ES-I3 (cell line): ENCODE measurements around the gene TRIM38.
"Not testable (repeated sequence)": the region's sequence is repeated elsewhere in the genome, so short reads cannot be mapped to it uniquely, and the experiment has no call there.

Experiments
- H3K36me3 ChIP-seq: 2 replicates; pipeline ENCODE4 v1.6.1; 2013; ENCODE audit warnings: mild to moderate bottlenecking, low read length, control low read depth, moderate library complexity; ENCODE audit not compliant: insufficient read depth
- H3K4me1 ChIP-seq: 2 replicates; pipeline ENCODE4 v1.6.1; 2013; ENCODE audit warnings: mild to moderate bottlenecking, control low read depth, low read length; ENCODE audit not compliant: insufficient read depth
- H3K9ac ChIP-seq: 2 replicates; pipeline ENCODE4 v1.6.1; 2013; ENCODE audit warnings: low read depth, mild to moderate bottlenecking, low read length, moderate library complexity
- H3K9me3 ChIP-seq: 2 replicates; pipeline ENCODE4 v1.6.1; 2013; ENCODE audit warnings: mild to moderate bottlenecking, low read length, moderate library complexity; ENCODE audit not compliant: control insufficient read depth, insufficient read depth

The TRIM38 gene

GRCh38 chr6:25930532-25931410, 31.8 kb upstream of the TRIM38 start, which contains the start of gene SLC17A2:
Gene SLC17A2 (minus strand): TSS chr6:25930691. CDS start chr6:25925796, 4,895 bp downstream.
- H3K9ac ChIP-seq: no peak within 1 kb of the TSS
- no peaks in the 10 kb centered on the region for H3K36me3 ChIP-seq
- H3K9me3 ChIP-seq: no peaks in the 10 kb centered on the region
- H3K4me1 ChIP-seq: no peaks in the 10 kb centered on the region

DNA sequence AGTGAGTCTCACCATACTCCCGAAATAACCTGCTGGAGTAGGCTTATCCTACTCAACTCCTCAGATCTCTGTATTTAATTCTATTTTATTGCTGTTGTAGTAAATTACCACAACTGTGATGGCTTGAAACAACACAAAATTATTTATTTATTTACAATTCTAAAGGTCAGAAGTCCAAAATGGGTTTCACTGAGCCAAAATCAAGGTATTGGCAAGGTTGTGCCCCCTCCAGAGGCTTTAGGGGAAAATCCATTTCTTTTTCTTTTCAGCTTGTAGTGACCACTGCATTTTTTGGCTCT, 31.2 kb upstream of the TRIM38 start:
- H3K36me3 ChIP-seq: no peaks in the 10 kb centered on the region
- no peak overlapping the region for H3K9ac ChIP-seq
- no peaks in the 10 kb centered on the region for H3K9me3 ChIP-seq
- no peaks in the 10 kb centered on the region for H3K4me1 ChIP-seq

- no peaks in the 10 kb centered on the region for H3K4me1 ChIP-seq
- H3K9ac ChIP-seq: no peak overlapping the region
- H3K9me3 ChIP-seq: no peaks in the 10 kb centered on the region
- H3K36me3 ChIP-seq: no peaks in the 10 kb centered on the region
Measured at GRCh38 chr6:25934156-25934555, 28.4 kb upstream of the TRIM38 start.

GRCh38 chr6:25934735-25935313, 27.8 kb upstream of the TRIM38 start:
- H3K4me1 ChIP-seq: no peaks in the 10 kb centered on the region
- H3K9ac ChIP-seq: no peak overlapping the region
- no peaks in the 10 kb centered on the region for H3K36me3 ChIP-seq
- no peaks in the 10 kb centered on the region for H3K9me3 ChIP-seq

- H3K9ac ChIP-seq: no peak overlapping the region
- no peaks in the 10 kb centered on the region for H3K4me1 ChIP-seq
- H3K36me3 ChIP-seq: no peaks in the 10 kb centered on the region
- no peaks in the 10 kb centered on the region for H3K9me3 ChIP-seq
Measured at GRCh38 chr6:25935953-25936352, 26.6 kb upstream of the TRIM38 start.

- Histone ChIP-seq H3K9me3 (no peaks in the 10 kb centered on the region), H3K4me1 (no peaks in the 10 kb centered on the region), H3K9ac (no peak overlapping the region), H3K36me3 (no peaks in the 10 kb centered on the region)
Measured at GRCh38 chr6:25939593-25939992, 23.0 kb upstream of the TRIM38 start.

GRCh38 chr6:25942561-25943147, 19.9 kb upstream of the TRIM38 start:
- Histone ChIP-seq H3K36me3 (no peaks in the 10 kb centered on the region), H3K9ac (no peak overlapping the region), H3K9me3 (no peaks in the 10 kb centered on the region), H3K4me1 (no peaks in the 10 kb centered on the region)

DNA sequence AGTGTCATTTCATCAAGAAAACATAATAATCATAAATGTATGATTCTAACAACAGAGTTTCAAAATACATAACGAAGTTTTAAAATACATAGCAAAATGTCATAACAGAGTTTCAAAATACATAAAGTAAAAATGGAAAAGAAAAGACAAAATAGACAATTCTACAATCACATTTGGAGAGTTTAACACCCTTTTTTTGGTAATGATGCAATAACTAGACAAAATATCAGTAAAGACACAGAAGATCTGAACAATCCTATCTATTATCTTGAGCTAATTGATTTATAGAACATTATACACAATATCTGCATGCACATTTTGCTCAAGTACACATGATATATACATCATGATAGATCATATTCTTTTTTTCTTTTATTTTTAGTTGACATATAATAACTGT, 18.7 kb upstream of the TRIM38 start:
- H3K9ac ChIP-seq: no peak overlapping the region
- no peaks in the 10 kb centered on the region for H3K9me3 ChIP-seq
- no peaks in the 10 kb centered on the region for H3K36me3 ChIP-seq
- H3K4me1 ChIP-seq: no peaks in the 10 kb centered on the region

GRCh38 chr6:25944688-25945574, 17.7 kb upstream of the TRIM38 start:
- Histone ChIP-seq H3K4me1 (no peaks in the 10 kb centered on the region), H3K36me3 (no peaks in the 10 kb centered on the region), H3K9me3 (no peaks in the 10 kb centered on the region), H3K9ac (no peak overlapping the region)

GRCh38 chr6:25945738-25946137, 16.9 kb upstream of the TRIM38 start:
- not testable (repeated sequence) for H3K36me3 ChIP-seq, H3K9ac ChIP-seq, H3K9me3 ChIP-seq, H3K4me1 ChIP-seq

GRCh38 chr6:25946631-25947030, 16.0 kb upstream of the TRIM38 start:
- no peak overlapping the region for H3K9ac ChIP-seq
- no peaks in the 10 kb centered on the region for H3K36me3 ChIP-seq
- no peaks in the 10 kb centered on the region for H3K4me1 ChIP-seq
- no peaks in the 10 kb centered on the region for H3K9me3 ChIP-seq

GRCh38 chr6:25947492-25947891, 15.1 kb upstream of the TRIM38 start:
- not testable (repeated sequence) for H3K36me3 ChIP-seq, H3K4me1 ChIP-seq

GRCh38 chr6:25949695-25950094, 12.9 kb upstream of the TRIM38 start:
- Histone ChIP-seq H3K36me3 (no peaks in the 10 kb centered on the region), H3K9me3 (0 out of 2 replicates have a peak, but pooled peaks cover 2% of the 10 kb centered on the region), H3K9ac (no peak overlapping the region), H3K4me1 (no peaks in the 10 kb centered on the region)

More at GRCh38 chr6:25947492-25947891, 15.1 kb upstream of the TRIM38 start:
- not testable (repeated sequence) for H3K9me3 ChIP-seq, H3K9ac ChIP-seq

- Histone ChIP-seq H3K36me3 (no peaks in the 10 kb centered on the region), H3K9me3 (0 out of 2 replicates have a peak, but pooled peaks cover 2% of the 10 kb centered on the region), H3K4me1 (no peaks in the 10 kb centered on the region), H3K9ac (no peak overlapping the region)
Measured at GRCh38 chr6:25950297-25950696, 12.3 kb upstream of the TRIM38 start.
